ENCODE measurements around the gene ACSBG1.

ACSBG1 gene

DNA sequence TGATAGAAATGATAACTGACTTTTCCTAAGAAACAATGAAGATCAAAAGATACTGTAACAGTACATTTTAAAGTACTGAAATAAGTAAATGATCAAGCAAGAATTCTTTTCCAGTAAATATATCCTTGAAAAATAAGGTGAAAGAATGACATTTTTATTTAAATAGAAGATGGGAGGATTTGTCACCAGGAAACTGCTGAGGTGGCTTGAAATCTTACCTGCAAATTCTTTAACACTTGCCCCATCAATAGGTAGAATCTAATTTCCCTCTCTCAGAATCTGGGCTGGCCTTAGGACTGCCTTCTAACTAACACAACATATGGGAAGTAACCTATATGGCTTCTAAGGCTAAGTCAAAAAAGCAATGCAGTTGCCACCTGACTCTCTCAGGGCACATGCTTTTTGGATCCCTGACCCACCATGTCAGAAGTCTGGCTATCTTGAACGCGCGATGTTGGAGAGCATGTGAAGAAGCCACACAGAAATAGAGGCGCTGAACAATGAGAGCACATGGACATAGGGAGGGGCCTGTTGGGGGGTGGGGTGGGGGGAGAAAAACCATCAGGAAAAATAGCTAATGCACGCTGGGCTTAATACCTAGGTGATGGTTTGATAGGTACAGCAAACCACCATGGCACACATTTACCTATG is 11.5 kb downstream of the ACSBG1 start:
- no peak for DNase-seq (ENCODE audit: low read depth)
- TF ChIP-seq, protein P1, sequence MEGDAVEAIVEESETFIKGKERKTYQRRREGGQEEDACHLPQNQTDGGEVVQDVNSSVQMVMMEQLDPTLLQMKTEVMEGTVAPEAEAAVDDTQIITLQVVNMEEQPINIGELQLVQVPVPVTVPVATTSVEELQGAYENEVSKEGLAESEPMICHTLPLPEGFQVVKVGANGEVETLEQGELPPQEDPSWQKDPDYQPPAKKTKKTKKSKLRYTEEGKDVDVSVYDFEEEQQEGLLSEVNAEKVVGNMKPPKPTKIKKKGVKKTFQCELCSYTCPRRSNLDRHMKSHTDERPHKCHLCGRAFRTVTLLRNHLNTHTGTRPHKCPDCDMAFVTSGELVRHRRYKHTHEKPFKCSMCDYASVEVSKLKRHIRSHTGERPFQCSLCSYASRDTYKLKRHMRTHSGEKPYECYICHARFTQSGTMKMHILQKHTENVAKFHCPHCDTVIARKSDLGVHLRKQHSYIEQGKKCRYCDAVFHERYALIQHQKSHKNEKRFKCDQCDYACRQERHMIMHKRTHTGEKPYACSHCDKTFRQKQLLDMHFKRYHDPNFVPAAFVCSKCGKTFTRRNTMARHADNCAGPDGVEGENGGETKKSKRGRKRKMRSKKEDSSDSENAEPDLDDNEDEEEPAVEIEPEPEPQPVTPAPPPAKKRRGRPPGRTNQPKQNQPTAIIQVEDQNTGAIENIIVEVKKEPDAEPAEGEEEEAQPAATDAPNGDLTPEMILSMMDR (conservative IDR thresholded peaks at IDR 0.05; ENCODE audit: low read depth, low read length), result no peak
- no peak overlapping the region for H3K4me3 ChIP-seq (ENCODE audit: low read depth, low read length)

DNA sequence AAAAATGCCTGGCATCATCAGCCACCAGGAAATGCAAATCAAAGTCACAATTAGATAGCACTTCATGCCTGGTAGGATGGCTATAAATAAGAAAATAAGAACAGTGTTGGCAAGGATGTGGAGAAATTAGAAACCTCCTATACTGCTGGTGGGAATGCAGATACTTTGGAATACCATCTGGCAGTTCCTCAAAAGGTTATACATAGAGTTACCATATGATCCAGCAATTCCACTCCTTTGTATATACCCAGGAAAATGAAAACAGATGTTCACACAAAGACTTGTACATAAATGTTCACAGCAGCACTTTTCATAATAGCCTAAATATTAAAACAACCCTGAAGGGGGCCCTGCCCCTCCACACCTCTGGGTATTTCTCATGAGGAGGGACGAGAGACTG is 13.7 kb downstream of the ACSBG1 start:
- TF ChIP-seq, protein P1 (conservative IDR thresholded peaks at IDR 0.05; ENCODE audit: low read depth, low read length), result no peak
- H3K4me3 ChIP-seq (ENCODE audit: low read depth, low read length), result no peak overlapping the region
- no peak for DNase-seq (ENCODE audit: low read depth)

DNA sequence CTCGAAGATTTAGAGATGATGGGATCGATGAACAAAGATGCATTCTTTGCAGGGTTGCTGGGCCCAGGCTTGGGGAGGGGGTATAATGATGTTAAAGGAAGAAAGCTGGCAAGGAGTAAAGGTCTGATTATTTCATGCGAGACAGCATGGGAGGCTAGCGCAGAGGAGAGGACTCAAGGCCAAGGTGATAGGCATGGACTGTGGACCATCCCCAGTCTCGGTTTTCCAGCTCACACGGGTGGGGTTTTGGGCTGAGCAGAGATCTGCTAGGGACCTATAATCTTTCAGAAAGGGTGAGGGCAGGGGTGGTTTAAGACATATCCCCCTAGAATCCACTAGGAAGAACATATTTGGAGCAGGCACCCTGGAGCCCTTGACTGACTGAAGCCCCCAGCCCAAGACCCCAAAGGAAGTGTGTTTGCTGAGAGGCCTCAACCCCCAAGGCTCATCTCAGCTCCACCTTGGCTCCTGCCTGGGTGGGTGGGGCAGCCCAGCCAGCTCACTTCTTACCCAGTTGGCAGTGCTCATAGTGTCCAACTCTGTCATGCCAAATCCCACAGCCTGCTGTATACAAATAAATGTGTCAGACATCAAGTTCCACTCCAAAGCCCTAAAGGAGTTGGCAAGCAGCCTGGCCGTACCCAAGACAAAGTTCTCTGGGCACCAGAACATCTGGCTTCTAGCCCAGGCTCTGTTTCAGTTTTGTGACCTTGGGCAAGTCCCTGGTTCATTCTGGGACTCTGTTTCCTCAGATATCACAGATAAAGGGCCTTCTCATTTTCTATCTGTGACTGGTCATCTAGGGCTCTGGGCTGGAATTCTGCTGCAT is 17.9 kb downstream of the ACSBG1 start:
- TF ChIP-seq, protein P1 (conservative IDR thresholded peaks at IDR 0.05; ENCODE audit: low read depth, low read length), result no peak
- DNase-seq (ENCODE audit: low read depth), result no peak

DNA sequence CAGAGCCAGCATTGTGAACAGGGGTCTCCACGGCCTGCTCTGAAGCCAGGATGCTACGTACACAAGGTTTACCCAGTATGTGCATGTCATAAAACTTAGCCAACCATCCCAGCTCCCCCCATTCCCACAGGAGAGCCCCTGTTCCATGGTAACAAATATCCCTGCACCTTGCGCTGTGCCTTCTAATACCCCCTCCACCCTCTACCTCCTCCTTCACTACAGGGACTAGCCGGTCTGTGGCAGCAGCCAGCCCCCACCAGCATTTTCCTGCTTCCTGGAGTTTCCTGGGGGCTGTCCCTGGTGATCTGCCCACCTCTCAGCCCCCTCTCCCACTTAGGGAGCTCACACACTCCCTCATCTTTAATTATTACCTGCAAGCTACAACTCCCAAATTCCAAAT is 20.4 kb downstream of the ACSBG1 start:
- no peak overlapping the region for H3K4me3 ChIP-seq (ENCODE audit: low read depth, low read length)
- DNase-seq (ENCODE audit: low read depth), result no peak
- TF ChIP-seq, protein P1 (conservative IDR thresholded peaks at IDR 0.05; ENCODE audit: low read depth, low read length), result no peak

More for the DNA sequence above, 17.9 kb downstream of the ACSBG1 start:
- no peak overlapping the region for H3K4me3 ChIP-seq (ENCODE audit: low read depth, low read length)

DNA sequence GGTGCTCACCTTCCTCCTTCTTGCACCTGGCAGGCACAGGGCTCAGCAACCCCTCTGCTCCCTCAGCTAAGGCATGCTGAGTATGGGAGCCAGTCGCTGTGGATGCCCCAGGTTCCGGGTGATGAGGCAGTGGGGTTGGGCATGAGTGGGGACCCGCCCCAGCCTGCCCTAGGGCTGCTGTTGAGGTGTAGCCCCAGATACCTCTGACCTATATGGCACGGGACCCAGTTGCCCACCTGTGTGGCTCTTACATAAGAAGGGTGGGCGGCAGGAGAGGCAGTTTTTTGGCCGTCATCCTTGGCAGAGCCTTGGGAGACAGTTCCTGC is 21.0 kb downstream of the ACSBG1 start:
- H3K4me3 ChIP-seq (ENCODE audit: low read depth, low read length), result no peak overlapping the region
- TF ChIP-seq, protein P1 (conservative IDR thresholded peaks at IDR 0.05; ENCODE audit: low read depth, low read length), result no peak
- DNase-seq (ENCODE audit: low read depth), result no peak

DNA sequence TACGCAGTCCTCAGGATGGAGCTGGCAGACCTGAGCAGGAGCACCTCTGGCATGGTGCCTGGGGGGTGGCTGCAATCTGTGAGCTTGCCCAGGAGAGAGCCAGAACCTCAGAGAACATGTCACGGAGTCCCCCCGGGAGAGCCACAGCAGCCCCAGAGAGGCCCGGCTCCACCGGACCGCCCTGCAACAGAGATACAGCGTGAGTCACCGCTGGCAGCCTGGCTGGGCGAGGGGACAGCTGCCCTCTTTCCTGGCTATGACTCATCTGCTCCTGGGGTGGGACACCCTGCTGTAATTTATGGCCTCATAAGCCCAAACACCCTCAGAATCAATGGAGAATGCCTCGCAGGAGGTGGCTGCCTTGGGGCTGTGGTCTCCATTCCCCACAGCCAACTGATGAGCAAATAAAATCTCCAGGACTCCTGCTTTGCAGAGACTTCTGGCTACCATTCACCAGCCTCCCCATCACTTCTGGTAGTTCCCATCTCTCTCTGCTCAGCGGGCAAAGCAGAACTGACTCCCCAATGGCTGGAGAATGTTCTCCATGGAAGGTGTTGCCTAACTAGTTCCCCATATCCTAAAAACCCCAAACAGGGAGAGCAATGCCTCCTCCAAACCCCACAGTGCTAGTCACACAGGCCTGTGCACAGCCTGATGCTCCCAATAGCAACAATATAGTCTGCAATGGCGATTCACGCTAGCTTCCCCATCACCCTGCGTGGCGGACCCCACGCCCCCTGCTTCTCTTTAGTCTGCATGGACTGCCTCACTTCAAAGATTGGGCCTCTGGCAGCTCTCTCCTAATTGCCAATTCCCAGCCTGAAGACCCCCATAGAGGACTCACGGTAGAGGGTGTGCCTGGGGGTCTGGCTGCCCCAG is 21.6 kb downstream of the ACSBG1 start:
- TF ChIP-seq, protein P1 (conservative IDR thresholded peaks at IDR 0.05; ENCODE audit: low read depth, low read length), result no peak
- DNase-seq (ENCODE audit: low read depth), result peak; percentile 66
- H3K4me3 ChIP-seq (ENCODE audit: low read depth, low read length), result no peak overlapping the region
